Sigmoid colon (tissue), 7 donors: Measurements from ENCODE around the gene RBBP9. TPM values are rescaled to one million over a fixed set of nuclear protein-coding genes. Genes with fewer than 3 reads are reported as not detected.

Experiments used
- DNase-seq: peaks from one replicate; pipeline ENCODE4 v3.0.0-alpha.2; 2019
- H3K27ac ChIP-seq, 4 donors: fragments of 200-600 bp; sonication (generic); one replicate each; pipeline ENCODE4 v1.5.1; 2016 to 2019; ENCODE audit warnings: mild to moderate bottlenecking in 1 of 4
- H3K27me3 ChIP-seq, 3 donors: fragments of 200-600 bp; sonication (generic); one replicate each; pipeline ENCODE4 v1.5.1; 2019; ENCODE audit warnings: mild to moderate bottlenecking in 1 of 3
- H3K36me3 ChIP-seq, 4 donors: fragments of 200-600 bp; sonication (generic); one replicate each; pipeline ENCODE4 v1.5.1; 2016 to 2019
- H3K4me1 ChIP-seq, 4 donors: fragments of 200-600 bp; sonication (generic); one replicate each; pipeline ENCODE4 v1.5.1; 2017 to 2019
- H3K4me3 ChIP-seq, 4 donors: fragments of 200-600 bp; sonication (generic); one replicate each; pipeline ENCODE4 v1.5.1; 2017 to 2019; ENCODE audit warnings: mild to moderate bottlenecking in 2 of 4, moderate library complexity in 1 of 4
- H3K9me3 ChIP-seq, 4 donors: fragments of 200-600 bp in 3 of 4; sonication (generic) in 3 of 4; one replicate each; pipeline versions ENCODE4 v1.5.1 to v1.6.1; 2013 to 2019
- EP300 ChIP-seq, 4 donors: sonication (generic); formaldehyde crosslinking; IDR thresholded peaks; one replicate each; pipeline ENCODE4 v1.6.1; 2017; ENCODE audit warnings: antibody characterized with exemption in 4 of 4
- POLR2A ChIP-seq, 2 donors: fragments of 450-650 bp; IDR thresholded peaks; one replicate each; pipeline ENCODE4 v1.6.1; 2016; ENCODE audit warnings: antibody characterized with exemption in 2 of 2, mild to moderate bottlenecking in 2 of 2, moderate library complexity in 2 of 2
- POLR2AphosphoS5 ChIP-seq, 4 donors: sonication (generic); formaldehyde crosslinking; IDR thresholded peaks; one replicate each; pipeline ENCODE4 v1.6.1; 2017; ENCODE audit warnings: antibody characterized with exemption in 4 of 4
- WGBS, 2 donors: extraction: QIAGEN DNeasy Blood & Tissue Kit; methylation state at CpG; one replicate each; pipeline ENCODE4 v1.1.7; 2013; 5-methylcytosine and 5-hydroxymethylcytosine counted together
- intact Hi-C: fragments of 100-400 bp; cut with DNase I; formaldehyde crosslinking; loops from one replicate; pipeline ENCODE4 v1.15.1; 2023
- polyA plus RNA-seq, 3 donors: library from polyadenylated mRNA; stranded (reverse); fragments of 200-250 nt; gene quantifications; one replicate each; pipeline ENCODE4 v1.2.3, GENCODE V29; 2013
- total RNA-seq, 4 donors: library from RNA; depleted of rRNA; stranded (reverse); fragments of >200 nt; gene quantifications; one replicate each; pipeline ENCODE4 v1.1.0, GENCODE V29; 2016
- TF ChIP-seq, protein P1 (sequence below), 4 experiments: fragments of 450-650 bp in 3 of 4; fragments of 200-600 bp in 1 of 4; IDR thresholded peaks; one replicate each; pipeline ENCODE4 v1.5.1; 2016 to 2019; ENCODE audit warnings: antibody characterized with exemption in 4 of 4, mild to moderate bottlenecking in 3 of 4, moderate library complexity in 2 of 4
- donor health status: healthy with polysubstance abuse.
- donor health status: Bipolar disorder and iron deficiency.
- donor health status: healthy.

Gene RBBP9
- total and polyA plus RNA-seq, 7 donors, result 5.4 to 23.5 (median 11.1) TPM

DNA sequence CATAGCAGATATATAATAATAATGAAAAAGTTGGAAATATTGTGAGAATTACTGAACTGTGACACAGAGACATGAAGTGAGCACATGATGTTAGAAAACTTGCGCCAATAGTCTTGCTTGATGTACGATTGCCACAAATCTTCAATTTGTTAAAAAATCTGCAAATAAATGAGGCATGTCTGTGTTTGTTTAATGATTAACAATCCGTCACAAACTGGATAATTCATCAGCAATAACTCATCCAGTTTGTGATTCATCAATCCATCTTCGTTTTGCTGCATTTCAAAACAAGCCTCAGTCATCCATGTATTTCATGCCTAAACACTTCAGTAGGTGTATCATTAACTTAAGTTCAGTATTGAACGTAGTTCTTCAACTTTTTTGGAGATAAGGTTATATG is 44.7 kb upstream of the RBBP9 start:
- Histone ChIP-seq H3K27ac (no peak overlapping the region), H3K4me3 (no peak overlapping the region), H3K4me1 (no peaks in the 10 kb centered on the region), H3K27me3 (no peaks in the 10 kb centered on the region), H3K36me3 (peaks cover 0 to 79% (median 15%) of the 10 kb centered on the region in 4 donors), H3K9me3 (no peaks in the 10 kb centered on the region)
- 77 to 90% methylated on average over 5 of the region's 5 CpGs for WGBS, 2 donors
- intact Hi-C loops, result no loop called here
- TF ChIP-seq POLR2A (IDR thresholded peaks at IDR 0.05), result no peak
- no peak for DNase-seq

DNA sequence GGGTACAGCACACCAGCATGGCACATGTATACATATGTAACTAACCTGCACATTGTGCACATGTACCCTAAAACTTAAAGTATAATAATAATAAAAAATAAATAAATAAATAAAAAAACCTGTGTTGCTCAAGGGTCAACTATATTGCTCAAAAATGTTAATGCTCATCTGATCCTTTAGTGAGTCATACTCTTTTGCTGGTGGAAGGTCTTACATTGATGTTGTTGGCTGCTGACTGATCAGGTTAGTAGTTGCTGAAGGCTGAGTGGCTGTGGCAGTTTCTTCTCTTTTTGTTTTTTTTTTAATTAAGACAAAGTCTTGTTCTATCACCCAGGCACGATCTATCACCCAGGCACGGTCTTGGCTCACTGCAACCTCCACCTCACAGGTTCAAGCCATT is 40.6 kb upstream of the RBBP9 start:
- H3K9me3 ChIP-seq, result no peaks in the 10 kb centered on the region
- TF ChIP-seq EP300 (IDR thresholded peaks at IDR 0.05) (no peak), POLR2AphosphoS5 (IDR thresholded peaks at IDR 0.05) (no peak), POLR2A (IDR thresholded peaks at IDR 0.05) (no peak)
- TF ChIP-seq, protein P1, sequence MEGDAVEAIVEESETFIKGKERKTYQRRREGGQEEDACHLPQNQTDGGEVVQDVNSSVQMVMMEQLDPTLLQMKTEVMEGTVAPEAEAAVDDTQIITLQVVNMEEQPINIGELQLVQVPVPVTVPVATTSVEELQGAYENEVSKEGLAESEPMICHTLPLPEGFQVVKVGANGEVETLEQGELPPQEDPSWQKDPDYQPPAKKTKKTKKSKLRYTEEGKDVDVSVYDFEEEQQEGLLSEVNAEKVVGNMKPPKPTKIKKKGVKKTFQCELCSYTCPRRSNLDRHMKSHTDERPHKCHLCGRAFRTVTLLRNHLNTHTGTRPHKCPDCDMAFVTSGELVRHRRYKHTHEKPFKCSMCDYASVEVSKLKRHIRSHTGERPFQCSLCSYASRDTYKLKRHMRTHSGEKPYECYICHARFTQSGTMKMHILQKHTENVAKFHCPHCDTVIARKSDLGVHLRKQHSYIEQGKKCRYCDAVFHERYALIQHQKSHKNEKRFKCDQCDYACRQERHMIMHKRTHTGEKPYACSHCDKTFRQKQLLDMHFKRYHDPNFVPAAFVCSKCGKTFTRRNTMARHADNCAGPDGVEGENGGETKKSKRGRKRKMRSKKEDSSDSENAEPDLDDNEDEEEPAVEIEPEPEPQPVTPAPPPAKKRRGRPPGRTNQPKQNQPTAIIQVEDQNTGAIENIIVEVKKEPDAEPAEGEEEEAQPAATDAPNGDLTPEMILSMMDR (IDR thresholded peaks at IDR 0.05), result no peak
- 94 to 99% methylated on average over 2 of the region's 2 CpGs for WGBS, 2 donors
- no peak overlapping the region for H3K4me3 ChIP-seq
- H3K36me3 ChIP-seq, result peaks cover 11 to 79% (median 20%) of the 10 kb centered on the region in 4 donors
- intact Hi-C loops, result no loop called here
- H3K27ac ChIP-seq, result no peak overlapping the region
- H3K27me3 ChIP-seq, result no peaks in the 10 kb centered on the region
- H3K4me1 ChIP-seq, result no peaks in the 10 kb centered on the region
- DNase-seq, result no peak

DNA sequence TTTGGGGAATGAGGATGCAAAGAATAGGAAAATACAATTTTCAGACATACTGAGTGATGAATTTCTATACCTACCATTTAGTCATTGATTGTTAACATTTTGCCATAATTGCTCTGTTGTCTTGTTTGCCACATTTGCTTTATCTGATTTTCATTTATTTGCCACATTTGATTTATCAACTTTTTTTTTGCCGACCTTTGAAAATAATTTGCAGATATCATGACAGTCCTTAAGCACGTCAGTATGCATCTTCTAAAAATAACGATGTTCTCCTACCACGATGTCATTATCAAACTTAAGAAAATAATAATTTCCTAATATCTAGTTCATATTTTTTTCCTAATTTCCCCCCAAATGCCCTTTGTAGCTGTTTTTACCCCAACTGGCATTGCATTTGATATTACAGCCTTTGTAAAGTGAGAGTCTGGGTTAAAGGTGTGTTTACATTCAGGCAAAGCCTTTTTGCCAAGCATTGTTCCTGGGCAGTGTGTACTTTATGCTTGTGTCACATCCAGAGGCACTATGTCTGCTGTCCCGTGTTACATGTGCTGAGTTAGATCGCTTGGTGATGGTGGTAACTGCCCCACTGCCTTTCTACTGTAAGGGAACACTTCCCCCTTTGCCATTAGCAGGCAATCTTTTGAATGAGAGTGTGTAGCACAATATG is 37.1 kb upstream of the RBBP9 start:
- H3K4me1 ChIP-seq, result no peaks in the 10 kb centered on the region
- H3K4me3 ChIP-seq, result no peak overlapping the region
- H3K27ac ChIP-seq, result no peak overlapping the region
- H3K27me3 ChIP-seq, result no peaks in the 10 kb centered on the region
- TF ChIP-seq POLR2A (IDR thresholded peaks at IDR 0.05) (no peak), EP300 (IDR thresholded peaks at IDR 0.05) (no peak), POLR2AphosphoS5 (IDR thresholded peaks at IDR 0.05) (no peak)
- TF ChIP-seq, protein P1 (IDR thresholded peaks at IDR 0.05), result no peak
- 58 to 81% methylated on average over 6 of the region's 6 CpGs for WGBS, 2 donors
- H3K9me3 ChIP-seq, result no peaks in the 10 kb centered on the region
- DNase-seq, result no peak
- H3K36me3 ChIP-seq, result peaks cover 11 to 84% (median 37%) of the 10 kb centered on the region in 4 donors
- intact Hi-C loops, result no loop called here

DNA sequence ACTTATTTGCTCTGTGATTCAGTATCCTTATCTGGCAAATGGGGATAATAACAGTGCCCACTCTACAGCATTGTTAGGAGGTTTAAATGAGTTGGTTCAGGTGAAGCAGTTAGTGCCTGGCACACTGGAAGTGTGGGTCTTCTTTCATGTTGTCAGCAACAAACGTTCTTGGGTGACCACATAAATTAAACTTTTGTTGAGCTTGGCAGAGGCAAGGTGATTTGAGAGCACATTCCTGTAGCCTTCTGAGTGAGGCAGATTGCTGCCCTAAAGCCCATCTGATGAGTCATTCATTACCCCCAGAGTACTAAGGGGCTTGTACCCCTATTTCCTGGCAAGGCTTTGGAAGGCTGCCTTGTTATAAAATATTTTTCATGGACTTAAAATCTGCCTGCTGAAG is 36.5 kb upstream of the RBBP9 start:
- H3K4me3 ChIP-seq, result no peak overlapping the region
- TF ChIP-seq EP300 (IDR thresholded peaks at IDR 0.05) (no peak), POLR2AphosphoS5 (IDR thresholded peaks at IDR 0.05) (no peak), POLR2A (IDR thresholded peaks at IDR 0.05) (no peak)
- TF ChIP-seq, protein P1 (IDR thresholded peaks at IDR 0.05), result no peak
- H3K36me3 ChIP-seq, result peaks cover 11 to 91% (median 42%) of the 10 kb centered on the region in 4 donors
- no peaks in the 10 kb centered on the region for H3K4me1 ChIP-seq
- no peaks in the 10 kb centered on the region for H3K9me3 ChIP-seq
- DNase-seq, result no peak
- intact Hi-C loops, result no loop called here
- no peaks in the 10 kb centered on the region for H3K27me3 ChIP-seq
- 14 to 51% methylated on average over 1 of the region's 1 CpG for WGBS, 2 donors
- H3K27ac ChIP-seq, result no peak overlapping the region

DNA sequence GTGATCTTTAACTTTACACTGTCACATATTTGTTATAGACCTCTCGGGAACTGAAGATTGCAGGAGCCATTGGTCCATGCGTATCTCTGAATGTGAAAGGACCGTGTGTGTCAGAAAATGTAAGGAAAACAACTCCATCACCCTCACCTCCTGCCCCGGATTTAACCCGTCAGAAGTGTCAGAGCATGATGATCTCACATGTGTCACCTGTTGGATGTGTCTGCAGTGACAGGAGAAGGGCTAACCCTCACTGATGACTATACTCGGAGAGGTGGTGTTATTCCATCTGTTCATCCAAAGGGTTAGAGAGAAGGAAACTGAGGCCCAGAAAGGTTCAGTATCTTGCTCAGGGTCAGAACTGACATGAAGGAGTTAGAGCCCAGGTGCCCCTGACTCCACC is 35.6 kb upstream of the RBBP9 start:
- no peak overlapping the region for H3K27ac ChIP-seq
- peaks cover 11 to 95% (median 50%) of the 10 kb centered on the region in 4 donors for H3K36me3 ChIP-seq
- DNase-seq, result no peak
- H3K9me3 ChIP-seq, result no peaks in the 10 kb centered on the region
- 88 to 96% methylated on average over 6 of the region's 6 CpGs for WGBS, 2 donors
- H3K27me3 ChIP-seq, result no peaks in the 10 kb centered on the region
- H3K4me3 ChIP-seq, result no peak overlapping the region
- TF ChIP-seq, protein P1 (IDR thresholded peaks at IDR 0.05), result no peak
- TF ChIP-seq POLR2A (IDR thresholded peaks at IDR 0.05) (no peak), POLR2AphosphoS5 (IDR thresholded peaks at IDR 0.05) (no peak), EP300 (IDR thresholded peaks at IDR 0.05) (no peak)
- intact Hi-C loops, result no loop called here
- no peaks in the 10 kb centered on the region for H3K4me1 ChIP-seq
